ENCODE measurements around the gene PCBP2.

PCBP2 gene

DNA sequence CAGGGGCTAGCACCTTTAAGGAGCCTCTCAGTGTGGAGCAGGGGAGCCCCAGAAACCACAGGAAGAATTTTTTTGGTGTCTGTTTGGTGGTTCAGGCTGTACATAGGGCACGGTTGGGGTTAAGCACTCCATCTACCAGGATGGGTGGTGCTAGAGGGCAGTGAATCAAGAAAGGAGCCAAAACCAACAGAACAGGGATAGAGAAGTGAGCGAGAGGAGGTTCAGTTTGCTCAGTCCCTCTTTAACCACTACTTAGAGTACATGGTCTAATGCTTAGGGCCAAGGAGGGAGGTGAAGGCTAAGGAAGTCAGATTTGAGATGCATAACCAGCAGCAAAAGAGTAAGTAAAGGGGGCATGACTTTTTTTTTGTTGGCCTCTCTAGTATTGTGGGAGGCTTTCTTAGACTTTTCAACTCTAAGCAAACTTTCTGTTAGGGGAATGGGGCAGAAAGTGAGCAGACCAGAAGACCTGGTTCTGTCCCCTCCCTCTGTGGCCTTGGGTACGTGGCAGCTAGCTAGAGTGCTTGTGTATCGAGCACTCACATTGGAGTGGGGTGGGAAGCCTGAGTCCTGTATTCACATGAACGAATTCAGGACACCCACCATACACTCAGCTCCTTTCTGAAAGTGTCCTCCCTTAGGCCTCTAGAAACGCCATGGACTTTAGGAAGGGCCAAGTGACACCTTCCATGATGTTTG is 62.0 kb downstream of the PCBP2 start:
- DNase-seq, result no peak

DNA sequence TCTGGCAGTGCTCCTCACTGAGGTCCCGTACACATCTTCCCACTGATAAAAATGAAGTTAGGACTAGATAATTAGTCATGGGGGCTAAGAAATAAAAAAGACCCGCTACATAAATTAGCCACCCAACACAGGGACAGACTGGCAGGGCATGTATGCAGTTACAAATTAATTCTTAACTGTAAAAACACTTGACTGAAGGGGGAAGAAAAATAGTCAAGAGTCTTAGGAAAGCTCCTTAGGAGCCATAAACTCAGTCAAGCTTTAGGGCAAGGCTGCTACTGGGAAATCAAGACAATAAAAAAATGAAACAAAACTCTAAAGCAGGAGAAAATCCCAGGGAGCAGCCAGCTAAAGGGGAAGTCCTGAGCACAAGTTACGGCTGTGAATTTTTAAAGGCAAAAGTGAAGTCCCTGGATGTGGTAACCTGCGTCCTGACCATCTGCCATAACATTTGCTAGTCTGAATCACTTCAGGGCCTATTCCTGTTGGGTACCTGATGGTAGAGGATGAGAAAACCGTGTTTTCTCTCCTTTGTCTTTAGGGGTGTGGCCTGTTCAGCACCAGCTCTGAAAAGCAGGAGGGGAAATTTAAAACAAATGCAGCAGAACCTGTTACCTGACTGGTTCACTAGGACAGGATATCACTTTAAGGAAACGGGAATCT is 62.9 kb downstream of the PCBP2 start:
- no peak for DNase-seq

DNA sequence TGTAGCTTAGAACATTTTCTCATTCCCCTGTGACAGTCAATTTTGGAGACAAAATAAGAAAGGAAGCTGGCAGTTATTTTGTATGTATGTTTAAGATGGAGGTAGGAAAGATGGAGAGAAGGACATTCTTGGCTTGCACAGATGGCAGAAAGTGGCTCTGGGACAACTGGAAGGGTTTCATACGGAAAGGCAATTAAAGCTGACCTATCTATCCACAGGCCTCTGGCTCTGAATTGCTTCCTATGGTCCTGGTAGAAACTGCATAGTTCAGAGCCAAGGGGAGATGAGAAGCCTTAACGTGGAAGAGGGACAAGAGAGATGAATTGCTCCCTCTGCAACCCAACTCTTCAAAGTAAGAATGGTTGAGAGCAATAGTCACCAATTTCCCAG is 63.4 kb downstream of the PCBP2 start:
- DNase-seq, result no peak

DNA sequence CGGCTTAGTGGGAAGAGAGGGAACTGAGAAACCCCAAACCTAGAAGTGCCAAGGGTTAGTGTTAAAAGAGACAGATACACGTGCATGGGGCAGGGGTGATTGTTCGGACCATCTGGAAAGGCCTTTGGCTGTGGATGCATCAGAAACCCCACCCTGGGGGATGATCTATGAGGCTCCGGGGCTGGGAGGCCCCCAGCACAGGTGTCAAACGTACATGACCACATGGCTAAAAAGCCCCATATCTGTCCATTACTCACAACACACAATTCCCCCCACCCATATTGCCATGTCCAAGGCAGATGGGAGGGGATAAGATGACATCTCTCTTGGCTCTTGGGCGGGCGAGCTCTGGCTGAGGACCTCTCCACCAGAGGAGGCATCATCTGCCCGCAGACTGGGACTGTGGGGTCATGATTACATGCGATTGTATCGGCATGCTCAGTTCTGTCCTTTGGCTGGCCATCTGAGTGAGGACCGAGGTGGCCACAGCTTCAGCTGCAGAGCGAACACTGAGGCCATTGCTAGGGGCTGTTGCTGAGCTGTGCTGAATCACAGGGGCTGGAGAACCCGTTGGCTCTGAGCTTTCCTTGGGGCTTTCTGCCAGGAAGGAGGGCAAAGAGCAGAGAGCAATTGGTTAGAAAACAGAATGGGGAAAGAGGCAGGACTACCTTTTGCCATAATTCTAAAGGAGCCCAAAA is 65.0 kb downstream of the PCBP2 start:
- no peak for DNase-seq

DNA sequence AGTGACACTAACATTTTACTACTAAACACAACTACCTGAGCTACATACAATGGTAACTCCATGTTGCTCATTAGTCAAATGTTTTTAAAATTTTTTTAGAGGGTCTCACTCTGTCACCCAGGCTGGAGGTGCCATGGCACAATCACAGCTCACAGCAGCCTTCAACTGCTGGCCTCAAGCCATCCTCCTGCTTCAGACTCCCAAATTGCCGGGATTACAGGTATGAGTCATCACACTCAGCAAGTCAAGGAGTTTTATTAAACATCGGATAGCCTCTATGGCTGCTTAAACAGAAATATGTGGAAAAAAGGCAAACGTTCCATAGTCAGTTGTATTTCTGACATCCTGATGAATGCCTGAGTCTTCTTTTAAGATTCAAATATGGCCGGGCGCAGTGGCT is 66.5 kb downstream of the PCBP2 start:
- no peak for DNase-seq

DNA sequence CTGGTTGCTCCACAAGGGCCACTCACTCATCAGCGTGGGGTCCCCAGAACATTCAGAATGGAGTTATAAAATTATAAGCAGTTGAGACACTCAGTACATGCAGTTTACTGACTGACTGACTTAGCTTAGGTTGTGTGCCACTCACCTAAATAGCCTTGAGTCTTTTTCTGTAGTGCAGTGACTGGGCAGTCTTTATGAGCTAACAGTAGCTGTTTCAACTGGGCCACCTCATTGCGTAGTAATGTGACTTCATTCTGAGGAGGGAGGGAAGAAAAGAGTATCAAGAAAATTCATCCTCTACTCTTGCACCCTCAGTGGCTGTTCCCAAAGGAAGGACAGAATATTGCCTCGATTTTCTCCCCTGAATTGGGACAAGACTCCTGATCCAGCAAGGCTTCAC is 71.2 kb downstream of the PCBP2 start:
- DNase-seq, result no peak

DNA sequence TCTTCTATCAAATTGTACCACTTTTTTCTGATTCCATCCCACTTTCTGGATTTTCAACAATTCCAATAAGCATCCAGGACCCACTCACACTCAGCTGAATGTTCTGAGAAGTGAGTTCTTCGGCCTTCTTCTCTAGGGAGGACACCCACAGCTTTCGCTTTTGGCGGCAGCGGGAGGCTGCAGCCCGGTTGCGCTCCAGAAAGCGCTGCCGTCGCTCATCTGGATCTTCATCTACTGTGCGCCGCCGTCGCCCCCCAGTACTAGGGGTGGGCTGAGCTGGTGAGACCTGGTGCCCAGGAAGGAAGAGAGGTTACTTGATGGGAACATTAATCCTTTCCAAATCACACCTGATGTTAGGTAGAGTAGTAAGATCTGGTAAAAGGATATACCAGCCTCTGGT is 72.6 kb downstream of the PCBP2 start:
- no peak for DNase-seq

DNA sequence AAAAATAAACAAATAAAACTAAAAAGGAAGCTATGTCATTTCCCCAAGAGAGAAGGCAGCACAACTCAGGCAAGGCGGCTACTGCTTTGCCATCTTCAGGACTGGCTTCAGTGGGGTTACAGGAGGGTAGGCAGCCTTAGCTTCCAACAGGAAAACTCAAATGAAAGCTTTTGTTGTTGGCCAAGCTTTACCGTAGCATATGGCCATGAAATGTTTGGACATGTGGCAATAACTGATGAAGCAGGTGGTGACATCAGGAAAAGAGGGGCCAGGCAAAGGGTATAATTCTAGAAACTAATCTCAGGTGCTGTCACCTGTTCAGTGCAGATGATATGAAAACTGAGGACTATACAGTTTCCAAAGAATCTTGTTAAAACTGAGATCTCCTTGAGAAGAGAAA is 78.2 kb downstream of the PCBP2 start:
- no peak for DNase-seq

All from CD4-positive, alpha-beta T cell treated with Interferon alpha-2 for 1 hour (primary cell).